HFFc6 (cell line): ENCODE results near the gene ERVH48-1. TPM values are rescaled to one million over a fixed set of nuclear protein-coding genes. Genes with fewer than 3 reads are reported as not detected.

Source experiments
- DNase-seq: peaks from one replicate; pipeline ENCODE4 v3.0.0-alpha.2; 2018
- H3K27ac Mint-ChIP-seq: 2 replicates; pipeline ENCODE4 v1.8.0; 2020; ENCODE audit warnings: mild to moderate bottlenecking, mixed read lengths
- H3K27me3 Mint-ChIP-seq: 2 replicates; pipeline ENCODE4 v1.8.0; 2021; ENCODE audit warnings: mild to moderate bottlenecking, moderate library complexity, mixed read lengths; ENCODE audit not compliant: insufficient read depth
- H3K36me3 Mint-ChIP-seq: 2 replicates; pipeline ENCODE4 v1.8.0; 2021; ENCODE audit warnings: low read depth, mixed read lengths
- H3K4me1 Mint-ChIP-seq: 2 replicates; pipeline ENCODE4 v1.8.0; 2020; ENCODE audit warnings: low read depth, mixed read lengths
- H3K4me3 Mint-ChIP-seq: 2 replicates; pipeline ENCODE4 v1.8.0; 2020; ENCODE audit warnings: mild to moderate bottlenecking, moderate library complexity, mixed read lengths
- H3K9me3 Mint-ChIP-seq: 2 replicates; pipeline ENCODE4 v1.8.0; 2020; ENCODE audit warnings: mild to moderate bottlenecking, mixed read lengths
- microRNA-seq: library from miRNA; unstranded; fragments of <30 nt; microRNA quantifications from one replicate; pipeline ENCODE4, GENCODE V29; 2019
- total RNA-seq, 6 experiments: library from RNA; stranded (reverse); fragmentation: NEBNext Ultra II Directional; extraction: Animal tissue kit (Norgen Biotek cat#: 25700); gene quantifications; 2 replicates in 1 of 6; 3 replicates in 5 of 6; pipeline ENCODE4 v1.2.3, GENCODE V29; 2021
- TF ChIP-seq, protein P1 (sequence below): fragments of 200-600 bp; sonication (generic); IDR thresholded peaks from 2 replicates; pipeline ENCODE4 v1.5.0; 2021; ENCODE audit warnings: antibody characterized with exemption, mild to moderate bottlenecking

The ERVH48-1 gene
- total RNA-seq, 6 experiments from 2014 or later = not detected

- no peak overlapping the region for H3K4me3 Mint-ChIP-seq
These were observed 52.3 kb downstream of the ERVH48-1 start for GRCh38 chr21:42873096-42873495.

DNA sequence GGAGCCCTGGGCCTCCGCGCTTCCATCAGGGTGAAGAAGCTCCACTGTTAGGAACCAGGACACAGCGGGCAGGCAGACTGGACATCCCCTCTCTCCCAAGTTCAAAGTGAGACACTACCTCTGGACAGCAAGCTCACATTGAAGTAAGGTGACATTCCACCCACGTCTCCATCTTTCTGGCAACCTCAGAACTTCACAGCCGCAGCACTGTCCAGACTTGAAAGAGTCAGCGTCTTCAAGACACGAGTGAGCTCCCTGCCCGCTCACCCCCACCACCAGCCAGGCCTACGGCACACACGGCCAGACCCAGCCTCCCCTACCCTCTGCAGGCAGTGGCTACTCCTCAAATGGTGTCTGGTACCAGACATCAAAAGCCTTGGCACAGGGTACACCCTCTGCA, 57.2 kb downstream of the ERVH48-1 start:
- Mint-ChIP-seq H3K27ac (no peak overlapping the region; the same call in 1 of the 2 replicates), H3K4me3 (no peak overlapping the region), H3K36me3 (peaks cover 12% of the 10 kb centered on the region), H3K4me1 (0 out of 2 replicates have a peak, but pooled peaks cover 5% of the 10 kb centered on the region), H3K9me3 (no peaks in the 10 kb centered on the region), H3K27me3 (no peaks in the 10 kb centered on the region)
- TF ChIP-seq, protein P1, sequence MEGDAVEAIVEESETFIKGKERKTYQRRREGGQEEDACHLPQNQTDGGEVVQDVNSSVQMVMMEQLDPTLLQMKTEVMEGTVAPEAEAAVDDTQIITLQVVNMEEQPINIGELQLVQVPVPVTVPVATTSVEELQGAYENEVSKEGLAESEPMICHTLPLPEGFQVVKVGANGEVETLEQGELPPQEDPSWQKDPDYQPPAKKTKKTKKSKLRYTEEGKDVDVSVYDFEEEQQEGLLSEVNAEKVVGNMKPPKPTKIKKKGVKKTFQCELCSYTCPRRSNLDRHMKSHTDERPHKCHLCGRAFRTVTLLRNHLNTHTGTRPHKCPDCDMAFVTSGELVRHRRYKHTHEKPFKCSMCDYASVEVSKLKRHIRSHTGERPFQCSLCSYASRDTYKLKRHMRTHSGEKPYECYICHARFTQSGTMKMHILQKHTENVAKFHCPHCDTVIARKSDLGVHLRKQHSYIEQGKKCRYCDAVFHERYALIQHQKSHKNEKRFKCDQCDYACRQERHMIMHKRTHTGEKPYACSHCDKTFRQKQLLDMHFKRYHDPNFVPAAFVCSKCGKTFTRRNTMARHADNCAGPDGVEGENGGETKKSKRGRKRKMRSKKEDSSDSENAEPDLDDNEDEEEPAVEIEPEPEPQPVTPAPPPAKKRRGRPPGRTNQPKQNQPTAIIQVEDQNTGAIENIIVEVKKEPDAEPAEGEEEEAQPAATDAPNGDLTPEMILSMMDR = no peak
- DNase-seq = no peak

More at GRCh38 chr21:42873096-42873495, 52.3 kb downstream of the ERVH48-1 start:
- Mint-ChIP-seq H3K4me1 (peaks cover 4% of the 10 kb centered on the region), H3K9me3 (no peaks in the 10 kb centered on the region), H3K27ac (no peak overlapping the region), H3K36me3 (peaks cover 21% of the 10 kb centered on the region), H3K27me3 (no peaks in the 10 kb centered on the region)
- TF ChIP-seq, protein P1 = no peak
- DNase-seq = no peak

Small RNA genes within 50 kb of the gene (microRNA-seq; reads per million reads assigned to microRNA genes)
- not detected for gene MIR5692B

Other genes with a start within 250 kb of the ERVH48-1 start
- 10 to 100 TPM; 18.5 to 27.6 (median 20.9) TPM for gene WDR4, start 46.1 kb downstream of the ERVH48-1 start, total RNA-seq
- 10 to 100 TPM; 54.3 to 63.0 (median 57.0) TPM for gene NDUFV3, start 32.3 kb downstream of the ERVH48-1 start, total RNA-seq
- gene PKNOX1, start 48.9 kb upstream of the ERVH48-1 start, total RNA-seq = 10 to 100 TPM; 16.6 to 22.5 (median 19.2) TPM
- 10 to 100 TPM; 39.8 to 57.0 (median 44.5) TPM for gene CBS, start 150.2 kb upstream of the ERVH48-1 start, total RNA-seq
- gene U2AF1, start 181.9 kb upstream of the ERVH48-1 start, total RNA-seq = 10 to 100 TPM in 5 of 6 experiments, 1 to 10 TPM in 1; 9.5 to 32.1 (median 15.6) TPM
- gene CRYAA, start 243.4 kb upstream of the ERVH48-1 start, total RNA-seq = not detected